ENCODE data around the gene SREK1IP1. TPM values are rescaled to one million over a fixed set of nuclear protein-coding genes. Genes with fewer than 3 reads are reported as not detected.

The SREK1IP1 gene
- total RNA-seq, 1 donor from 2014 or later, result 37.9 TPM

DNA sequence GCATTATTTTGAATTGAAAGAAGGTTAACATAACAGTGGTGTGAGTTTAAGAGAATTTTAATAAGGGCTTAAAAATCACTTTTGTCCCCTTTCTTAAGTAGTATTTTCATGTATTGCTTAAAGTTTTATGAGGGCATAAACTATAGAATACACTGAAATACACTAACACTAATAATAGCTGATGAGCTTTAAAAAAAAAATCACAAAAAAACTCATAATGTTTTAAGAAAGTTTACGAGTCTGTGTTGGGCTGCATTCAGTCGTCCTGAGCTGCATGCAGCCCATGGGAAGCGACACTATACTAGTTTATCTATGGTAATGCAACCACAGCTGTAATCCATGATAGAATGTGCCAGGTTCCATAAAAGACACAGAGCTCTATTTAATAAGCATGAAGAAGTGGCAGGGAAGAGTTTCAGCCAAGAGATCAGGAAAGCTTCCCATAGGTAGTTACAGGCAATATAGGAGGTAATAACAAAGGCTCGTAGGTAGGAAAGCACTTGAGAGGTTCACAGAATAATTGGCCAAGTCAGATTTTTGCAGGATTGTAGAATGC, 4.5 kb downstream of the SREK1IP1 start:
- peaks cover 43% of the 10 kb centered on the region for H3F3A ChIP-seq (ENCODE audit: low read depth)
- H4K20me1 ChIP-seq (ENCODE audit: low read depth), result peaks cover 20% of the 10 kb centered on the region
- H3K4me3 ChIP-seq, result no peak overlapping the region
- H3K9ac ChIP-seq, result no peak overlapping the region
- H3K4me2 ChIP-seq, result no peak overlapping the region
- no peaks in the 10 kb centered on the region for H3K9me3 ChIP-seq (ENCODE audit: low read depth)
- H3K27me3 ChIP-seq, result no peaks in the 10 kb centered on the region
- peaks cover 94% of the 10 kb centered on the region for H3K79me2 ChIP-seq (ENCODE audit: low read depth)
- H3K27ac Mint-ChIP-seq, result no peak overlapping the region
- peaks cover 2% of the 10 kb centered on the region for H3K27me3 Mint-ChIP-seq (ENCODE audit: insufficient read depth, low read depth)
- peaks cover 29% of the 10 kb centered on the region for H3K4me1 Mint-ChIP-seq
- H2AFZ ChIP-seq (replicated peaks), result no peak overlapping the region
- H3K36me3 Mint-ChIP-seq, result peaks cover 6% of the 10 kb centered on the region
- no peak overlapping the region for H3K4me3 Mint-ChIP-seq
- H3K4me1 ChIP-seq, result peaks cover 57% of the 10 kb centered on the region
- no peak overlapping the region for H3K27ac ChIP-seq
- no peak for DNase-seq (ENCODE audit: low spot score)
- H3K36me3 ChIP-seq, result peaks cover 11% of the 10 kb centered on the region
- H3K9me3 Mint-ChIP-seq, result no peaks in the 10 kb centered on the region
- TF ChIP-seq EZH2phosphoT487 (IDR thresholded peaks at IDR 0.05) (no peak), EZH2 (IDR thresholded peaks at IDR 0.05) (no peak)
- TF ChIP-seq, protein P1, sequence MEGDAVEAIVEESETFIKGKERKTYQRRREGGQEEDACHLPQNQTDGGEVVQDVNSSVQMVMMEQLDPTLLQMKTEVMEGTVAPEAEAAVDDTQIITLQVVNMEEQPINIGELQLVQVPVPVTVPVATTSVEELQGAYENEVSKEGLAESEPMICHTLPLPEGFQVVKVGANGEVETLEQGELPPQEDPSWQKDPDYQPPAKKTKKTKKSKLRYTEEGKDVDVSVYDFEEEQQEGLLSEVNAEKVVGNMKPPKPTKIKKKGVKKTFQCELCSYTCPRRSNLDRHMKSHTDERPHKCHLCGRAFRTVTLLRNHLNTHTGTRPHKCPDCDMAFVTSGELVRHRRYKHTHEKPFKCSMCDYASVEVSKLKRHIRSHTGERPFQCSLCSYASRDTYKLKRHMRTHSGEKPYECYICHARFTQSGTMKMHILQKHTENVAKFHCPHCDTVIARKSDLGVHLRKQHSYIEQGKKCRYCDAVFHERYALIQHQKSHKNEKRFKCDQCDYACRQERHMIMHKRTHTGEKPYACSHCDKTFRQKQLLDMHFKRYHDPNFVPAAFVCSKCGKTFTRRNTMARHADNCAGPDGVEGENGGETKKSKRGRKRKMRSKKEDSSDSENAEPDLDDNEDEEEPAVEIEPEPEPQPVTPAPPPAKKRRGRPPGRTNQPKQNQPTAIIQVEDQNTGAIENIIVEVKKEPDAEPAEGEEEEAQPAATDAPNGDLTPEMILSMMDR (IDR thresholded peaks at IDR 0.05), result no peak

- Histone ChIP-seq H3K79me2 (ENCODE audit: low read depth) (peaks cover 98% of the 10 kb centered on the region), H4K20me1 (ENCODE audit: low read depth) (peaks cover 19% of the 10 kb centered on the region), H2AFZ (replicated peaks) (no peak overlapping the region), H3K4me1 (peaks cover 48% of the 10 kb centered on the region), H3K27me3 (no peaks in the 10 kb centered on the region), H3K27ac (peak overlapping the region; percentile 100), H3K9ac (peak overlapping the region; percentile 58), H3F3A (ENCODE audit: low read depth) (peaks cover 41% of the 10 kb centered on the region), H3K4me2 (peak overlapping the region; percentile 79), H3K36me3 (peaks cover 17% of the 10 kb centered on the region), H3K4me3 (peak overlapping the region; percentile 32), H3K9me3 (ENCODE audit: low read depth) (no peaks in the 10 kb centered on the region)
- Mint-ChIP-seq H3K27ac (peak overlapping the region; percentile 13), H3K36me3 (peaks cover 3% of the 10 kb centered on the region), H3K4me3 (no peak overlapping the region), H3K9me3 (no peaks in the 10 kb centered on the region), H3K27me3 (ENCODE audit: insufficient read depth, low read depth) (no peaks in the 10 kb centered on the region), H3K4me1 (peaks cover 19% of the 10 kb centered on the region)
- DNase-seq (ENCODE audit: low spot score), result peak; percentile 72
- TF ChIP-seq EZH2 (IDR thresholded peaks at IDR 0.05) (no peak), EZH2phosphoT487 (IDR thresholded peaks at IDR 0.05) (no peak)
- TF ChIP-seq, protein P1 (IDR thresholded peaks at IDR 0.05), result no peak
Measured at GRCh38 chr5:64759960-64760660, 8.4 kb downstream of the SREK1IP1 start.

DNA sequence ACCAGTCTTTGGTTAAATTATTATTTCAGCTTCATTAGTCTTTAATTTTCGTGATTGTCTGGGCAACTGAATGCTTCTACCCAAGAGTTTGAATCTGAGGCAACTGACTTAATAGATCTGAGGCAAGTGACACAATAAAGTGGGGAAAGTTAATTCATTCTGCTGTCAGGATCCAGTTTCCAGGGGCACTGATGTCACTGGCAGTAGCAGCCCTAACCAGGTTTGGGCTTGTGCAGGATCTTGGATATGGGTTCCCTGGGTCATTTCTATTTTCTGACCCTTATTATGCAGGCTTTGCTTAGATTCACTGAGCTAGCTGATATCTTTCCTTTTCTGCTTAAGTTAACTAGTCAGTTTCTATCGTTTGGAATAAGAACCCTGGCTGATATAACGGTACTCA, 9.6 kb downstream of the SREK1IP1 start:
- H3K4me2 ChIP-seq, result peak overlapping the region; percentile 79

More for the DNA sequence above, 9.6 kb downstream of the SREK1IP1 start:
- H3K36me3 ChIP-seq, result peaks cover 16% of the 10 kb centered on the region
- H3K27ac ChIP-seq, result peak overlapping the region; percentile 100
- H4K20me1 ChIP-seq (ENCODE audit: low read depth), result peaks cover 22% of the 10 kb centered on the region
- H3K9ac ChIP-seq, result peak overlapping the region; percentile 12
- H3F3A ChIP-seq (ENCODE audit: low read depth), result peaks cover 41% of the 10 kb centered on the region
- H3K4me1 ChIP-seq, result peaks cover 48% of the 10 kb centered on the region
- Mint-ChIP-seq H3K27me3 (ENCODE audit: insufficient read depth, low read depth) (no peaks in the 10 kb centered on the region), H3K9me3 (no peaks in the 10 kb centered on the region), H3K36me3 (peaks cover 2% of the 10 kb centered on the region), H3K27ac (no peak overlapping the region), H3K4me1 (peaks cover 19% of the 10 kb centered on the region), H3K4me3 (no peak overlapping the region)
- no peaks in the 10 kb centered on the region for H3K9me3 ChIP-seq (ENCODE audit: low read depth)
- H3K27me3 ChIP-seq, result no peaks in the 10 kb centered on the region
- peaks cover 98% of the 10 kb centered on the region for H3K79me2 ChIP-seq (ENCODE audit: low read depth)
- peak overlapping the region; percentile 5 for H3K4me3 ChIP-seq
- DNase-seq (ENCODE audit: low spot score), result peak; percentile 3
- no peak overlapping the region for H2AFZ ChIP-seq (replicated peaks)
- TF ChIP-seq EZH2 (IDR thresholded peaks at IDR 0.05) (no peak), EZH2phosphoT487 (IDR thresholded peaks at IDR 0.05) (no peak)
- TF ChIP-seq, protein P1 (IDR thresholded peaks at IDR 0.05), result no peak
